Measurements from ENCODE around the gene SEMA5A. TPM values are rescaled to one million over a fixed set of nuclear protein-coding genes. Genes with fewer than 3 reads are reported as not detected.

SEMA5A gene
- polyA plus RNA-seq, 1 donor (not counting 4 experiments of a cell fraction or from before 2014, with no cell fraction given) = 0.16 TPM

DNA sequence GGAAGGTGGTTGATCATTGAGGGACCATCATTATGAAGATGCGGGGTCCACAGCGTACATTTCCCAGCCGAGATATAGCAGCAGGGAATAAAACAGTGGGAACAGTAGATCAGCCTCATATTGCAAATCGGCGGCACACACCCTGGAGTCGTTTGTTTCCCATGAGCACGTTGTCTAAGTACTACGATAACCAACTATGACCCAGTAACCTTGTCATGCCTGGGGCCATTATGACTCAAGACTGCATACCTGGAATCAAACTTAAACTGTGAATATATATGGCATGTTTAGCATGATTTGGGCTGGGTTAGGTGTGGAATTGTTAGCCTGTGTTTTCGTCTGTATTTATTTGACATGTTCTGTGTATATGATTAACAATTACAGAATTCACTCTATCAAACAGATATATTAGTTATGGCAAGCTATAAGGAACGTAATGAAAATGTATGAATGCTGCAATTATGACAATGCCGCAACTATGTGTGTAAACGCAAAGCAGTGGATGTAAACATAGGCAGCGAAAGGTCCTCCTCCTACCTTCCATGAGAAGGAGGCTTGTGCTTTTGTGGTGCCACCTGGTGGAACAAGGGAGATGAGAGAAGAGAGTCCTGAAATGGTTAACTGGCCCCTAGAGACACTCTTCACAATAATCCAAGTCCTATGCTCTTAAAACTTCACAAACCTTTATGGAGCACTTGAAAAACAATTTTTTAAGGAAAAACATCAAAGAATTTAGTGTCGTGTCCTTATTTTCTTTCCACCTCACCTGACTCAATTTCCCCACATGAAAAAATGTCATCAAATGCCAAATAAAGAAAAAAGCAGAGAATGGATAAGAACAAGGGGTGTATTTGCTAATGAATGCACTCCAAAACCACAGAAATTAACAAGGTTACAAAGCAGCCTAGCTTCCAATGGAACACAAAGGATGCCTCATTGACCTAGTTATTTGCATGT is 47.1 kb downstream of the SEMA5A start:
- TF ChIP-seq, protein P1, sequence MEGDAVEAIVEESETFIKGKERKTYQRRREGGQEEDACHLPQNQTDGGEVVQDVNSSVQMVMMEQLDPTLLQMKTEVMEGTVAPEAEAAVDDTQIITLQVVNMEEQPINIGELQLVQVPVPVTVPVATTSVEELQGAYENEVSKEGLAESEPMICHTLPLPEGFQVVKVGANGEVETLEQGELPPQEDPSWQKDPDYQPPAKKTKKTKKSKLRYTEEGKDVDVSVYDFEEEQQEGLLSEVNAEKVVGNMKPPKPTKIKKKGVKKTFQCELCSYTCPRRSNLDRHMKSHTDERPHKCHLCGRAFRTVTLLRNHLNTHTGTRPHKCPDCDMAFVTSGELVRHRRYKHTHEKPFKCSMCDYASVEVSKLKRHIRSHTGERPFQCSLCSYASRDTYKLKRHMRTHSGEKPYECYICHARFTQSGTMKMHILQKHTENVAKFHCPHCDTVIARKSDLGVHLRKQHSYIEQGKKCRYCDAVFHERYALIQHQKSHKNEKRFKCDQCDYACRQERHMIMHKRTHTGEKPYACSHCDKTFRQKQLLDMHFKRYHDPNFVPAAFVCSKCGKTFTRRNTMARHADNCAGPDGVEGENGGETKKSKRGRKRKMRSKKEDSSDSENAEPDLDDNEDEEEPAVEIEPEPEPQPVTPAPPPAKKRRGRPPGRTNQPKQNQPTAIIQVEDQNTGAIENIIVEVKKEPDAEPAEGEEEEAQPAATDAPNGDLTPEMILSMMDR (optimal IDR thresholded peaks at IDR 0.05 in 1 of 3, IDR thresholded peaks at IDR 0.05 in 1 of 3, conservative IDR thresholded peaks at IDR 0.05 in 1 of 3; ENCODE audit: extremely low read depth in 1 of 3, insufficient read depth in 2 of 3, low read length in 3 of 3) = peak; percentile 62 to 76 (median 75)
- TF ChIP-seq EZH2 (IDR thresholded peaks at IDR 0.05; ENCODE audit: low read length) = no peak
- H3K9me1 ChIP-seq (ENCODE audit: control insufficient read depth, extremely low read depth, insufficient read depth, low read length) = no peaks in the 10 kb centered on the region
- no peaks in the 10 kb centered on the region for H4K20me1 ChIP-seq (ENCODE audit: control insufficient read depth, extremely low read depth, insufficient read depth, low read length)
- H3K27ac ChIP-seq (ENCODE audit: control insufficient read depth, insufficient read depth, low read length) = no peak overlapping the region
- DNase-seq (ENCODE audit: low read depth, low spot score) (peak; percentile 60), FAIRE-seq (peak; percentile 9)
- no peaks in the 10 kb centered on the region for H3K9me3 ChIP-seq (ENCODE audit: control insufficient read depth, low read depth, low read length)
- dilution Hi-C loops (cut with MboI; ENCODE audit: extremely low pct_ligation_motif_present, low sequenced_read_pairs) = loop anchor here (25.0 kb wide), 1 partner anchor 137 kb away; no protein-coding TSS in a partner anchor
- no peaks in the 10 kb centered on the region for H3K79me2 ChIP-seq (ENCODE audit: control insufficient read depth, insufficient read depth, low read length)
- H3K9ac ChIP-seq (ENCODE audit: control insufficient read depth, extremely low read depth, insufficient read depth, low read length) = no peak overlapping the region
- H2AFZ ChIP-seq (ENCODE audit: control insufficient read depth, low read length) = peak overlapping the region; percentile 41
- H3K4me1 ChIP-seq (ENCODE audit: control insufficient read depth, extremely low read depth, insufficient read depth, low read length) = peaks cover 5% of the 10 kb centered on the region
- peak overlapping the region in 1 of 3 experiments; percentile 25 for H3K4me3 ChIP-seq (ENCODE audit: control insufficient read depth in 2 of 3, extremely low read depth in 1 of 3, insufficient read depth in 2 of 3, low read depth in 1 of 3, low read length in 3 of 3)
- H3K36me3 ChIP-seq (ENCODE audit: control insufficient read depth in 2 of 2, extremely low read depth in 1 of 2, insufficient read depth in 2 of 2, low read length in 2 of 2) = no peaks in the 10 kb centered on the region
- H3K4me2 ChIP-seq (ENCODE audit: control insufficient read depth, extremely low read depth, insufficient read depth, low read depth, low read length) = peak overlapping the region; percentile 78
- H3K27me3 ChIP-seq (ENCODE audit: control insufficient read depth, extremely low read depth, insufficient read depth, low read length) = no peaks in the 10 kb centered on the region

DNA sequence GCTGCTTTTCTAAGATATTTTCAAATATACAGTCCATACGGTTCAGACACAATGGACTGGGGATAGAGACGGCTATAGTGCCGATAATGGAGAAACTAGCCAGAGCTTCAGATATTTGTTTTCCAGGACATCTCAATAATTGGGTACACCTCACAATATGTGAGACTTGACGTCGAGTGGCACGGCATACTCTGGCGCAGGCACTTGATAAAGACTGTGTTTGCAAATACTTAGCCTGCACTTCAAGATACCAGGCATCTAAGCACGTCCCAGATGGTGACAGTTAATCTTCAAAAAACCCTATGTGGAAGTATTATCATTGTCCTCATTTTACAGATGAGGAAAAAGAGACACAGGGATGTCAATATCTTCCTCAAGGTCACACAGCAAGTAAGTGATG is 48.5 kb downstream of the SEMA5A start:
- Histone ChIP-seq H2AFZ (ENCODE audit: control insufficient read depth, low read length) (no peak overlapping the region), H3K9me1 (ENCODE audit: control insufficient read depth, extremely low read depth, insufficient read depth, low read length) (no peaks in the 10 kb centered on the region), H3K9me3 (ENCODE audit: control insufficient read depth, low read depth, low read length) (no peaks in the 10 kb centered on the region), H3K27me3 (ENCODE audit: control insufficient read depth, extremely low read depth, insufficient read depth, low read length) (no peaks in the 10 kb centered on the region), H3K9ac (ENCODE audit: control insufficient read depth, extremely low read depth, insufficient read depth, low read length) (no peak overlapping the region), H3K36me3 (ENCODE audit: control insufficient read depth in 2 of 2, extremely low read depth in 1 of 2, insufficient read depth in 2 of 2, low read length in 2 of 2) (no peaks in the 10 kb centered on the region), H3K4me3 (ENCODE audit: control insufficient read depth in 2 of 3, extremely low read depth in 1 of 3, insufficient read depth in 2 of 3, low read depth in 1 of 3, low read length in 3 of 3) (no peak overlapping the region), H3K4me2 (ENCODE audit: control insufficient read depth, extremely low read depth, insufficient read depth, low read depth, low read length) (no peak overlapping the region), H4K20me1 (ENCODE audit: control insufficient read depth, extremely low read depth, insufficient read depth, low read length) (no peaks in the 10 kb centered on the region), H3K27ac (ENCODE audit: control insufficient read depth, insufficient read depth, low read length) (no peak overlapping the region), H3K4me1 (ENCODE audit: control insufficient read depth, extremely low read depth, insufficient read depth, low read length) (peaks cover 5% of the 10 kb centered on the region), H3K79me2 (ENCODE audit: control insufficient read depth, insufficient read depth, low read length) (no peaks in the 10 kb centered on the region)
- TF ChIP-seq, protein P1 (optimal IDR thresholded peaks at IDR 0.05 in 1 of 3, IDR thresholded peaks at IDR 0.05 in 1 of 3, conservative IDR thresholded peaks at IDR 0.05 in 1 of 3; ENCODE audit: extremely low read depth in 1 of 3, insufficient read depth in 2 of 3, low read length in 3 of 3) = no peak
- no peak for TF ChIP-seq EZH2 (IDR thresholded peaks at IDR 0.05; ENCODE audit: low read length)
- DNase-seq (ENCODE audit: low read depth, low spot score) = no peak
- no peak for FAIRE-seq
- dilution Hi-C loops (cut with MboI; ENCODE audit: extremely low pct_ligation_motif_present, low sequenced_read_pairs) = loop anchor here (25.0 kb wide), 1 partner anchor 135 kb away; no protein-coding TSS in a partner anchor

Measured in keratinocyte (primary cell).